Measurements from ENCODE around the gene PUSL1. TPM values are rescaled to one million over a fixed set of nuclear protein-coding genes. Genes with fewer than 3 reads are reported as not detected.

Gene PUSL1
- total and polyA plus RNA-seq, 2 of the 13 experiments (the other 11 are each of a cell fraction or from before 2014, with no cell fraction given): 8.3 to 22.2 TPM

DNA sequence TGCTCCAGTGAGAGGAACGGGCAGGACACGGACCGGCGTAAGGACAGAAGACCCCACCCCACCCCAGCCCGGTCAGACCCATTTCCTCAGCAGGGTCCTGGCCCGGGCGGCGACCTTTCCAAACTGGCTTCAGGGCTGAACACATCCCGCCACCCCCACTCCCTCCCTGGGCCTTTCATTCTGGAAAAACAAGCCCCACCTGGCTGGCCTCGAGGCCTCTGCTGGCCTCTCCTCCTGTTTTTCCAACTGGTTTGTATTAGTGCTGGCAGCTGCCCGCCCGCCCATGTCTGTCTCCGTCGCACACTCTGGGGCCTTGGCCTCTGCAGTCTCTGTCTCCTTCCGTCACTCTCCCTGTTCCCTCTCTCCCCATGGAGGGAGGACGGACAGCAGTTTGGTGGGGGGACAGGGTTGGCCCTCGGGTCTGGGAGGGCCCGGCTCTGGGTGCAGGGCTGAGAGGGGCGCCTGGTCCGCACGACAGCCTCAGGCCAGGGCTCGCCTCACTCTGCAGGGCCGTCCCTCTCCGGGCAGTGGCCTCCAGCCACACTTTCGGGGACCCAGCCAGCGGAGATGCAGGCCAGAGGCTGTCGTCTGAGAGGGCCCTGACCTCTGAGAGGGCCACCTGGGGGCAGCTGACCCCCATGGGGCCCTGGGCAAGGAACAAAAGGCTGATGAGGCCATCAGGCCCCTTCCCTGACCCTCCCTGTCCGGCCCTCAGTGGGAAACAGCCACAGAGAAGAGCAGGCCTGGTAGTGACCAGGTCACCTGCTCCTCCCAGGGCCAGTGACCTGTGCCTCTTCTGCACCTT, 51.5 kb downstream of the PUSL1 start (continued):
- TF ChIP-seq, protein P1, sequence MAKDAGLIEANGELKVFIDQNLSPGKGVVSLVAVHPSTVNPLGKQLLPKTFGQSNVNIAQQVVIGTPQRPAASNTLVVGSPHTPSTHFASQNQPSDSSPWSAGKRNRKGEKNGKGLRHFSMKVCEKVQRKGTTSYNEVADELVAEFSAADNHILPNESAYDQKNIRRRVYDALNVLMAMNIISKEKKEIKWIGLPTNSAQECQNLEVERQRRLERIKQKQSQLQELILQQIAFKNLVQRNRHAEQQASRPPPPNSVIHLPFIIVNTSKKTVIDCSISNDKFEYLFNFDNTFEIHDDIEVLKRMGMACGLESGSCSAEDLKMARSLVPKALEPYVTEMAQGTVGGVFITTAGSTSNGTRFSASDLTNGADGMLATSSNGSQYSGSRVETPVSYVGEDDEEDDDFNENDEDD (CRISPR knock-in tag; IDR thresholded peaks at IDR 0.05; ENCODE audit: borderline replicate concordance): no peak
- peak; percentile 30 for TF ChIP-seq IKZF4 (CRISPR knock-in tag; IDR thresholded peaks at IDR 0.05; ENCODE audit: borderline replicate concordance, low read depth, not compliant biosample characterization)
- TF ChIP-seq ZNF749 (CRISPR knock-in tag; IDR thresholded peaks at IDR 0.05; ENCODE audit: borderline replicate concordance): no peak
- no peak for TF ChIP-seq ZNF207 (IDR thresholded peaks at IDR 0.05; ENCODE audit: borderline replicate concordance)
- TF ChIP-seq, protein P2, sequence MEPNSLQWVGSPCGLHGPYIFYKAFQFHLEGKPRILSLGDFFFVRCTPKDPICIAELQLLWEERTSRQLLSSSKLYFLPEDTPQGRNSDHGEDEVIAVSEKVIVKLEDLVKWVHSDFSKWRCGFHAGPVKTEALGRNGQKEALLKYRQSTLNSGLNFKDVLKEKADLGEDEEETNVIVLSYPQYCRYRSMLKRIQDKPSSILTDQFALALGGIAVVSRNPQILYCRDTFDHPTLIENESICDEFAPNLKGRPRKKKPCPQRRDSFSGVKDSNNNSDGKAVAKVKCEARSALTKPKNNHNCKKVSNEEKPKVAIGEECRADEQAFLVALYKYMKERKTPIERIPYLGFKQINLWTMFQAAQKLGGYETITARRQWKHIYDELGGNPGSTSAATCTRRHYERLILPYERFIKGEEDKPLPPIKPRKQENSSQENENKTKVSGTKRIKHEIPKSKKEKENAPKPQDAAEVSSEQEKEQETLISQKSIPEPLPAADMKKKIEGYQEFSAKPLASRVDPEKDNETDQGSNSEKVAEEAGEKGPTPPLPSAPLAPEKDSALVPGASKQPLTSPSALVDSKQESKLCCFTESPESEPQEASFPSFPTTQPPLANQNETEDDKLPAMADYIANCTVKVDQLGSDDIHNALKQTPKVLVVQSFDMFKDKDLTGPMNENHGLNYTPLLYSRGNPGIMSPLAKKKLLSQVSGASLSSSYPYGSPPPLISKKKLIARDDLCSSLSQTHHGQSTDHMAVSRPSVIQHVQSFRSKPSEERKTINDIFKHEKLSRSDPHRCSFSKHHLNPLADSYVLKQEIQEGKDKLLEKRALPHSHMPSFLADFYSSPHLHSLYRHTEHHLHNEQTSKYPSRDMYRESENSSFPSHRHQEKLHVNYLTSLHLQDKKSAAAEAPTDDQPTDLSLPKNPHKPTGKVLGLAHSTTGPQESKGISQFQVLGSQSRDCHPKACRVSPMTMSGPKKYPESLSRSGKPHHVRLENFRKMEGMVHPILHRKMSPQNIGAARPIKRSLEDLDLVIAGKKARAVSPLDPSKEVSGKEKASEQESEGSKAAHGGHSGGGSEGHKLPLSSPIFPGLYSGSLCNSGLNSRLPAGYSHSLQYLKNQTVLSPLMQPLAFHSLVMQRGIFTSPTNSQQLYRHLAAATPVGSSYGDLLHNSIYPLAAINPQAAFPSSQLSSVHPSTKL (CRISPR knock-in tag; IDR thresholded peaks at IDR 0.05): peak; percentile 47
- no peak for TF ChIP-seq RFX1 (IDR thresholded peaks at IDR 0.05)
- TF ChIP-seq, protein P3, sequence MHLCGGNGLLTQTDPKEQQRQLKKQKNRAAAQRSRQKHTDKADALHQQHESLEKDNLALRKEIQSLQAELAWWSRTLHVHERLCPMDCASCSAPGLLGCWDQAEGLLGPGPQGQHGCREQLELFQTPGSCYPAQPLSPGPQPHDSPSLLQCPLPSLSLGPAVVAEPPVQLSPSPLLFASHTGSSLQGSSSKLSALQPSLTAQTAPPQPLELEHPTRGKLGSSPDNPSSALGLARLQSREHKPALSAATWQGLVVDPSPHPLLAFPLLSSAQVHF (CRISPR knock-in tag; IDR thresholded peaks at IDR 0.05): no peak
- no peak for TF ChIP-seq ZNF496 (CRISPR knock-in tag; IDR thresholded peaks at IDR 0.05; ENCODE audit: insufficient replicate concordance)
- TF ChIP-seq, protein P4, sequence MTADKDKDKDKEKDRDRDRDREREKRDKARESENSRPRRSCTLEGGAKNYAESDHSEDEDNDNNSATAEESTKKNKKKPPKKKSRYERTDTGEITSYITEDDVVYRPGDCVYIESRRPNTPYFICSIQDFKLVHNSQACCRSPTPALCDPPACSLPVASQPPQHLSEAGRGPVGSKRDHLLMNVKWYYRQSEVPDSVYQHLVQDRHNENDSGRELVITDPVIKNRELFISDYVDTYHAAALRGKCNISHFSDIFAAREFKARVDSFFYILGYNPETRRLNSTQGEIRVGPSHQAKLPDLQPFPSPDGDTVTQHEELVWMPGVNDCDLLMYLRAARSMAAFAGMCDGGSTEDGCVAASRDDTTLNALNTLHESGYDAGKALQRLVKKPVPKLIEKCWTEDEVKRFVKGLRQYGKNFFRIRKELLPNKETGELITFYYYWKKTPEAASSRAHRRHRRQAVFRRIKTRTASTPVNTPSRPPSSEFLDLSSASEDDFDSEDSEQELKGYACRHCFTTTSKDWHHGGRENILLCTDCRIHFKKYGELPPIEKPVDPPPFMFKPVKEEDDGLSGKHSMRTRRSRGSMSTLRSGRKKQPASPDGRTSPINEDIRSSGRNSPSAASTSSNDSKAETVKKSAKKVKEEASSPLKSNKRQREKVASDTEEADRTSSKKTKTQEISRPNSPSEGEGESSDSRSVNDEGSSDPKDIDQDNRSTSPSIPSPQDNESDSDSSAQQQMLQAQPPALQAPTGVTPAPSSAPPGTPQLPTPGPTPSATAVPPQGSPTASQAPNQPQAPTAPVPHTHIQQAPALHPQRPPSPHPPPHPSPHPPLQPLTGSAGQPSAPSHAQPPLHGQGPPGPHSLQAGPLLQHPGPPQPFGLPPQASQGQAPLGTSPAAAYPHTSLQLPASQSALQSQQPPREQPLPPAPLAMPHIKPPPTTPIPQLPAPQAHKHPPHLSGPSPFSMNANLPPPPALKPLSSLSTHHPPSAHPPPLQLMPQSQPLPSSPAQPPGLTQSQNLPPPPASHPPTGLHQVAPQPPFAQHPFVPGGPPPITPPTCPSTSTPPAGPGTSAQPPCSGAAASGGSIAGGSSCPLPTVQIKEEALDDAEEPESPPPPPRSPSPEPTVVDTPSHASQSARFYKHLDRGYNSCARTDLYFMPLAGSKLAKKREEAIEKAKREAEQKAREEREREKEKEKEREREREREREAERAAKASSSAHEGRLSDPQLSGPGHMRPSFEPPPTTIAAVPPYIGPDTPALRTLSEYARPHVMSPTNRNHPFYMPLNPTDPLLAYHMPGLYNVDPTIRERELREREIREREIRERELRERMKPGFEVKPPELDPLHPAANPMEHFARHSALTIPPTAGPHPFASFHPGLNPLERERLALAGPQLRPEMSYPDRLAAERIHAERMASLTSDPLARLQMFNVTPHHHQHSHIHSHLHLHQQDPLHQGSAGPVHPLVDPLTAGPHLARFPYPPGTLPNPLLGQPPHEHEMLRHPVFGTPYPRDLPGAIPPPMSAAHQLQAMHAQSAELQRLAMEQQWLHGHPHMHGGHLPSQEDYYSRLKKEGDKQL (CRISPR knock-in tag; IDR thresholded peaks at IDR 0.05; ENCODE audit: low read depth): no peak
- TF ChIP-seq CENPX (CRISPR knock-in tag; IDR thresholded peaks at IDR 0.05): no peak
- TF ChIP-seq, protein P5, sequence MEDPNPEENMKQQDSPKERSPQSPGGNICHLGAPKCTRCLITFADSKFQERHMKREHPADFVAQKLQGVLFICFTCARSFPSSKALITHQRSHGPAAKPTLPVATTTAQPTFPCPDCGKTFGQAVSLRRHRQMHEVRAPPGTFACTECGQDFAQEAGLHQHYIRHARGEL (CRISPR knock-in tag; IDR thresholded peaks at IDR 0.05): no peak
- TF ChIP-seq HDAC1 (CRISPR knock-in tag; IDR thresholded peaks at IDR 0.05): peak; percentile 63
- TF ChIP-seq, protein P6, sequence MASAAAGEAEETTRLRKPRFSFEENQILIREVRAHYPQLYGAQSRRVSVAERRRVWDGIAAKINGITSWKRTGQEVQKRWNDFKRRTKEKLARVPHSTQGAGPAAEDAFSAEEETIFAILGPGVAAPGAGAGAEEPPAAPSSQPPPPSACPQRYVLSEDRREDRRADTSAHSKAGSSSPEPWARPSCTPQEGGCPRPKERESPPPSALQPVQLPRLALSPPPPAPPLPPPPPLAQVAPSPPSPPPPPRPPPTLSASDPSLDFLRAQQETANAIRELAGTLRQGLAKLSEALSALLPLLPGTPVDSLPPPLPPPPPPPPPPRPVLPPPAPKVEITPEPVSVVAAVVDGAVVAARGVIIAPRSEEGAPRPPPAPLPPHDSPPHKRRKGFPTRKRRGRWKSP (CRISPR knock-in tag; IDR thresholded peaks at IDR 0.05): no peak
- TF ChIP-seq KAT8 (CRISPR knock-in tag; IDR thresholded peaks at IDR 0.05): 0 out of 2 replicates have a peak, but pooled peaks have one; percentile 27
- TF ChIP-seq RARA (CRISPR knock-in tag; IDR thresholded peaks at IDR 0.05): peak; percentile 83
- 0 out of 2 replicates have a peak, but pooled peaks have one; percentile 36 for TF ChIP-seq ZNF572 (CRISPR knock-in tag; IDR thresholded peaks at IDR 0.05)

All from HepG2 (cell line).